Neural cell (in vitro differentiated cells): ENCODE results near the gene IQGAP2.

ENCODE experiments used
- EP300 ChIP-seq: fragments of 450-650 bp; conservative IDR thresholded peaks from 2 replicates; pipeline ENCODE4 v1.6.1; 2014; ENCODE audit warnings: antibody characterized with exemption, mild to moderate bottlenecking, moderate library complexity; ENCODE audit not compliant: poor library complexity, severe bottlenecking
- EZH2 ChIP-seq: fragments of 200-600, 300-800 bp; shearing (Covaris generic), sonication (generic); IDR thresholded peaks from 2 replicates; pipeline ENCODE4 v1.6.1; 2014; ENCODE audit warnings: antibody characterized with exemption, low read length, borderline replicate concordance, mild to moderate bottlenecking; ENCODE audit not compliant: insufficient read depth, poor library complexity, severe bottlenecking
- MXI1 ChIP-seq: fragments of 450-650 bp; conservative IDR thresholded peaks from 2 replicates; pipeline ENCODE4 v1.6.1; 2014; ENCODE audit warnings: antibody characterized with exemption, mild to moderate bottlenecking; ENCODE audit not compliant: poor library complexity, severe bottlenecking
- POLR2AphosphoS5 ChIP-seq: IDR thresholded peaks from 2 replicates; pipeline ENCODE4 v1.6.1; 2012
- RAD21 ChIP-seq: fragments of 450-650 bp; conservative IDR thresholded peaks from 2 replicates; pipeline ENCODE4 v1.6.1; 2014; ENCODE audit warnings: antibody characterized with exemption, mild to moderate bottlenecking, moderate library complexity
- SMC3 ChIP-seq: fragments of 450-650 bp; conservative IDR thresholded peaks from 2 replicates; pipeline ENCODE4 v1.6.1; 2014; ENCODE audit warnings: antibody characterized with exemption, mild to moderate bottlenecking, moderate library complexity; ENCODE audit not compliant: poor library complexity
- TF ChIP-seq, protein P1 (sequence below): fragments of 450-650 bp; IDR thresholded peaks from 2 replicates; pipeline ENCODE4 v1.5.1; 2014; ENCODE audit warnings: antibody characterized with exemption, mild to moderate bottlenecking, moderate library complexity; ENCODE audit not compliant: poor library complexity, severe bottlenecking

DNA sequence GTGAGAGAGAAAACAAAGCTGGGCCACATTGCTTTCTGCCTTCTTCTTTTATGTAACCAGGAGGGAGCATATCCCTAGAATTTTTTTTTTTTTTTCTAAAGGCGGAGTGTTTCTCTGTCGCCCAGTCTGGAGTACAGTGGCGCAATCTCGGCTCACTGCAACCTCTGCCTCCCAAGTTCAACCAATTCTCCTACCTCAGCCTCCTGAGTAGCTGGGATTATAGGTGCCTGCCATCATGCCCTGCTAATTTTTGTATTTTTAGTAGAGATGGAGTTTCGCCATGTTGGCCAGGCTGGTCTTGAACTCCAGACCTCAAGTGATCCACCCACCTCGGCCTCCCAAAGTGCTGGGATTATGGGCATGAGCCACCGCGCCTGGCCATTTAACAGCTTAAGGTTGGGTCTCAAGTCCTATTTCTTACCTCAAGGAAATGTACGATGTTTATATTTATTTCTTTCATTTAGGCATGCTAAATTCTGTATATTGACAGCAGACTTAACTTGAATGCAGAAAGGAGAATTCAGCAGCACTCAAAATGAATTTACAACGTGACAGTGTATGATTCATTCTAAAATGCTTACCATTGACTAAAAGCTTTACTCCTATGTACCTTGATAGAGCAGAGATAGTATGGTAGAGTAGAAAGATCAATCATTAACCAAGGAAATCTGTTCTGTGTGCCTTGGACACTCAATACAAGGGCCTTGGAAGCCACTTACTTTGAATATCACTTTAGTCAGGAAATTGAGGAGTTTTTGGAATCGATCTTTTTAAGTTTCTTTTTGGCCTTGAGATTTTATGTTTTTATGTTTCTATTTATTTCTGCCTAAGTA, 119.2 kb downstream of the IQGAP2 start:
- TF ChIP-seq EZH2, result no peak
- TF ChIP-seq, protein P1, sequence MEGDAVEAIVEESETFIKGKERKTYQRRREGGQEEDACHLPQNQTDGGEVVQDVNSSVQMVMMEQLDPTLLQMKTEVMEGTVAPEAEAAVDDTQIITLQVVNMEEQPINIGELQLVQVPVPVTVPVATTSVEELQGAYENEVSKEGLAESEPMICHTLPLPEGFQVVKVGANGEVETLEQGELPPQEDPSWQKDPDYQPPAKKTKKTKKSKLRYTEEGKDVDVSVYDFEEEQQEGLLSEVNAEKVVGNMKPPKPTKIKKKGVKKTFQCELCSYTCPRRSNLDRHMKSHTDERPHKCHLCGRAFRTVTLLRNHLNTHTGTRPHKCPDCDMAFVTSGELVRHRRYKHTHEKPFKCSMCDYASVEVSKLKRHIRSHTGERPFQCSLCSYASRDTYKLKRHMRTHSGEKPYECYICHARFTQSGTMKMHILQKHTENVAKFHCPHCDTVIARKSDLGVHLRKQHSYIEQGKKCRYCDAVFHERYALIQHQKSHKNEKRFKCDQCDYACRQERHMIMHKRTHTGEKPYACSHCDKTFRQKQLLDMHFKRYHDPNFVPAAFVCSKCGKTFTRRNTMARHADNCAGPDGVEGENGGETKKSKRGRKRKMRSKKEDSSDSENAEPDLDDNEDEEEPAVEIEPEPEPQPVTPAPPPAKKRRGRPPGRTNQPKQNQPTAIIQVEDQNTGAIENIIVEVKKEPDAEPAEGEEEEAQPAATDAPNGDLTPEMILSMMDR, result no peak
- no peak for TF ChIP-seq POLR2AphosphoS5
- TF ChIP-seq EP300, result no peak
- no peak for TF ChIP-seq MXI1
- TF ChIP-seq RAD21, result no peak
- TF ChIP-seq SMC3, result no peak
